ENCODE measurements around the gene CDK6. TPM values are rescaled to one million over a fixed set of nuclear protein-coding genes. Genes with fewer than 3 reads are reported as not detected.

The CDK6 gene
- total and polyA plus RNA-seq, 4 donors: 1.6 to 66.4 (median 12.1) TPM

GRCh38 chr7:92837000-92837749 lies 802 bp upstream of the CDK6 start:
- H3K4me1 ChIP-seq (ENCODE audit: control insufficient read depth in 5 of 5, insufficient read depth in 5 of 5, low read length in 5 of 5): peaks cover 0 to 7% (median under 1%) of the 10 kb centered on the region in 5 donors
- H3K9me3 ChIP-seq (ENCODE audit: control insufficient read depth in 4 of 4, insufficient read depth in 3 of 4, low read length in 3 of 4): no peaks in the 10 kb centered on the region
- ATAC-seq (ENCODE audit: insufficient read depth, low FRiP score) (no peak), DNase-seq (peak in 2 of 3 donors; percentile 88 to 90)
- no peaks in the 10 kb centered on the region for H3K27me3 ChIP-seq (ENCODE audit: control insufficient read depth in 3 of 3, insufficient read depth in 3 of 3, low read length in 2 of 3)
- H3K9ac ChIP-seq (ENCODE audit: insufficient read depth in 1 of 2, low read length in 2 of 2): peak overlapping the region; percentile 8 to 99
- 0 to 1% methylated on average over 16 of the region's 16 CpGs for WGBS, 2 donors
- H3K4me3 ChIP-seq: no peak overlapping the region
- TF ChIP-seq, protein P1, sequence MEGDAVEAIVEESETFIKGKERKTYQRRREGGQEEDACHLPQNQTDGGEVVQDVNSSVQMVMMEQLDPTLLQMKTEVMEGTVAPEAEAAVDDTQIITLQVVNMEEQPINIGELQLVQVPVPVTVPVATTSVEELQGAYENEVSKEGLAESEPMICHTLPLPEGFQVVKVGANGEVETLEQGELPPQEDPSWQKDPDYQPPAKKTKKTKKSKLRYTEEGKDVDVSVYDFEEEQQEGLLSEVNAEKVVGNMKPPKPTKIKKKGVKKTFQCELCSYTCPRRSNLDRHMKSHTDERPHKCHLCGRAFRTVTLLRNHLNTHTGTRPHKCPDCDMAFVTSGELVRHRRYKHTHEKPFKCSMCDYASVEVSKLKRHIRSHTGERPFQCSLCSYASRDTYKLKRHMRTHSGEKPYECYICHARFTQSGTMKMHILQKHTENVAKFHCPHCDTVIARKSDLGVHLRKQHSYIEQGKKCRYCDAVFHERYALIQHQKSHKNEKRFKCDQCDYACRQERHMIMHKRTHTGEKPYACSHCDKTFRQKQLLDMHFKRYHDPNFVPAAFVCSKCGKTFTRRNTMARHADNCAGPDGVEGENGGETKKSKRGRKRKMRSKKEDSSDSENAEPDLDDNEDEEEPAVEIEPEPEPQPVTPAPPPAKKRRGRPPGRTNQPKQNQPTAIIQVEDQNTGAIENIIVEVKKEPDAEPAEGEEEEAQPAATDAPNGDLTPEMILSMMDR (IDR thresholded peaks at IDR 0.05; ENCODE audit: control extremely low read depth, extremely low read depth): no peak
- no peak overlapping the region for H3K27ac ChIP-seq (ENCODE audit: low read depth in 1 of 2, low read length in 1 of 2)
- H3K36me3 ChIP-seq (ENCODE audit: control insufficient read depth in 4 of 4, insufficient read depth in 4 of 4, low read length in 4 of 4): peaks cover 0 to 13% (median 0%) of the 10 kb centered on the region in 4 donors

DNA sequence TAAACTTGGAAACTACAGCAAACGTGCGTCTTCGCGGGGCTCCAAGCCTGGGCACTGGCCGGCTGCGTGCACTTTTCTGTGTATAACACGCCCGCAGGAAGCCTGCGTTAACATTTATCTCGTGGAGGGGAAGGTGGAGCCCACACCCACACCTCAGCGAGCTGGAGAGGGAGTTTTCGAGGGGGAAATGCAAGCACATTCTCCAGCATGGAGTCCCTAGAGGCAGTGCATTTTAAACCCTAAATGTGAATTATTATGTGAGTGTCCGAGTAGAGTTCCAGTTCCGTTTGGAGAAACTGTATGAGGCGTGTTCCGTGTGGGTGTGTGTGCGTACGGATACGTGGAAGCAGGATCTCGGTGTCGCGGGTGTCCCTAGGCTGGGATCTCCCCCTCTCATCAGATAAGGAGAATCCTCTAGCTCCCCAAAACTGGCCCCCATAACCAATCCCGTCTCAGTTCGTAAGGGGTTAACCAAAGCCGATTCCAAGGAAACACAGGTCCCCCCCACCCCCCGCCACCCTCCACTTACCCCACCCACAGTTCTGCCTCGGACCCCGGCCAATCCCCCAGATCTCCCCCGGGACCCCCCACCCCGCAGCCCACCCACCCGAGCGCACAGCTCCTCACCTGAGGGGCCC lies 403 bp downstream of the CDK6 start:
- H3K4me3 ChIP-seq: peak overlapping the region; percentile 81
- 0 to 1% methylated on average over 30 to 32 of the region's 32 CpGs for WGBS, 2 donors
- H3K27ac ChIP-seq (ENCODE audit: low read depth in 1 of 2, low read length in 1 of 2): peak overlapping the region; percentile 84 to 86
- H3K27me3 ChIP-seq (ENCODE audit: control insufficient read depth in 3 of 3, insufficient read depth in 3 of 3, low read length in 2 of 3): no peaks in the 10 kb centered on the region
- H3K36me3 ChIP-seq (ENCODE audit: control insufficient read depth in 4 of 4, insufficient read depth in 4 of 4, low read length in 4 of 4): peaks cover 0 to 13% (median 0%) of the 10 kb centered on the region in 4 donors
- TF ChIP-seq, protein P1 (IDR thresholded peaks at IDR 0.05; ENCODE audit: control extremely low read depth, extremely low read depth): no peak
- ATAC-seq (ENCODE audit: insufficient read depth, low FRiP score) (no peak), DNase-seq (peak in 2 of 3 donors; percentile 67 to 74)
- H3K9me3 ChIP-seq (ENCODE audit: control insufficient read depth in 4 of 4, insufficient read depth in 3 of 4, low read length in 3 of 4): no peaks in the 10 kb centered on the region
- peaks cover 0 to 19% (median 8%) of the 10 kb centered on the region in 5 donors for H3K4me1 ChIP-seq (ENCODE audit: control insufficient read depth in 5 of 5, insufficient read depth in 5 of 5, low read length in 5 of 5)
- peak overlapping the region; percentile 76 to 82 for H3K9ac ChIP-seq (ENCODE audit: insufficient read depth in 1 of 2, low read length in 2 of 2)

DNA sequence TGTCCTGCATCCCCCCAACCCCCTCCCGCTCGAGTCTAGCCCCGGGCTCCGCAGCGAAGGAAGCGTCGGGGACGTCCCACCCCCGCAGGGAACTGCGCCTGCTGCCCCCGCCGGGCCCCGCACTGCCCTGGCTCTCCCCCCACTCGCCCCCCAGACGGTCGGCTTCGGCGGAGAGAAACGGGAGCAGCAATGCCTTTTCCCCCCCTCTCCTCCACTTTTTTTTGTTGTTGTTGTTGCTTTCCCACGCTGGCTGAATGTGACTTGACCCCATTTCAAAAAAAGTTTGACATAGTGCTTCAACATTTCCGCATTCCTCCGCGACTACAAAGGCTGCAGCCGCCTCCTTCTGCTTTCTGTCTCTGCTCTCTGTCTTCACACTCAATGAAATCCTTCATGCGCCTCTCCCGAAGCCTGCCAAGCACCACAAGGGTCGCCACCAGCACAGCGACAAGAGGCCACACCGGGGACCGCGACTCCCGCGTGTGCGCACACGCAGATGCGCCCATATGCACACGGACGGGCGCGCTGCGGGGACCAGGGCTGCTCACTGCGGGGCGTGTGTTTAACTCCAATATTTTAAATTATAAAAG lies 1.0 kb downstream of the CDK6 start:
- H3K9me3 ChIP-seq (ENCODE audit: control insufficient read depth in 4 of 4, insufficient read depth in 3 of 4, low read length in 3 of 4): no peaks in the 10 kb centered on the region
- peaks cover 0 to 25% (median 13%) of the 10 kb centered on the region in 5 donors for H3K4me1 ChIP-seq (ENCODE audit: control insufficient read depth in 5 of 5, insufficient read depth in 5 of 5, low read length in 5 of 5)
- DNase-seq (peak; percentile 88 to 92 (median 91)), ATAC-seq (ENCODE audit: insufficient read depth, low FRiP score) (peak; percentile 22)
- peak overlapping the region; percentile 82 to 93 for H3K9ac ChIP-seq (ENCODE audit: insufficient read depth in 1 of 2, low read length in 2 of 2)
- TF ChIP-seq, protein P1 (IDR thresholded peaks at IDR 0.05; ENCODE audit: control extremely low read depth, extremely low read depth): no peak
- peak overlapping the region; percentile 82 for H3K4me3 ChIP-seq
- WGBS, 2 donors: 0 to 1% methylated on average over 40 to 43 of the region's 43 CpGs
- no peaks in the 10 kb centered on the region for H3K27me3 ChIP-seq (ENCODE audit: control insufficient read depth in 3 of 3, insufficient read depth in 3 of 3, low read length in 2 of 3)
- peaks cover 0 to 13% (median 2%) of the 10 kb centered on the region in 4 donors for H3K36me3 ChIP-seq (ENCODE audit: control insufficient read depth in 4 of 4, insufficient read depth in 4 of 4, low read length in 4 of 4)
- H3K27ac ChIP-seq (ENCODE audit: low read depth in 1 of 2, low read length in 1 of 2): peak overlapping the region; percentile 84 to 86

Measured in lung (tissue), 12 donors.